ENCODE measurements around the gene RPGRIP1L.

DNA sequence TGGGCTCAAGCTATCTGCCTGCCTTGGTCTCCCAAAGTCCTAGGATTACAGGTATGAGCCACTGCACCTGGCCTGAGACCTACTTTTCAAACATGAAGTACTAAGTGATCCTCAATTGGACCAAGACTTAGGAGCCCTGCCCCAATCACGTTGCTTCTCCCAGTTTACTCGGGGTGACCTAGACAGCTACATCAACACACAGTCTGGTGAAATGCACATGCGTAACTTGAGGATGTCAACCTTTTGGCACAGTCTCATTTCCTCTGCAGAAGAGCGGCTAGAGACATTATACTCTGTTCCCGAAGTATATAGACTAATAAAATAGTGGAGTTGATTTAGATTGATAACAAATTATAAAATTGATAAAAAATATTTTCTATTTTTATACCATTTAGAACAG, 17.4 kb upstream of the RPGRIP1L start:
- TF ChIP-seq GATA2 (IDR thresholded peaks at IDR 0.05; ENCODE audit: low read depth, low read length) (no peak), GATA3 (IDR thresholded peaks at IDR 0.05; ENCODE audit: low read depth, low read length) (no peak)
